Right cardiac atrium (tissue), 5 donors: ENCODE measurements around the gene TSPAN4. TPM values are rescaled to one million over a fixed set of nuclear protein-coding genes. Genes with fewer than 3 reads are reported as not detected.

Experiments
- ATAC-seq, 2 donors: fragments of 200-7000 bp; cut with Tn5 transposase; one replicate each; pipeline versions ENCODE4 v1.8.0 to v1.9.1; 2020; ENCODE audit warnings: moderate library complexity in 2 of 2, mild to moderate bottlenecking in 1 of 2
- DNase-seq, 3 donors: peaks; one replicate each; pipeline ENCODE4 v3.0.0-alpha.2; 2020
- H3K27ac ChIP-seq: one replicate; pipeline ENCODE4 v1.5.1; 2013; ENCODE audit warnings: mild to moderate bottlenecking, low read length, control low read depth, moderate library complexity
- H3K27me3 ChIP-seq: one replicate; pipeline ENCODE4 v1.6.1; 2013; ENCODE audit not compliant: control insufficient read depth, insufficient read depth
- H3K4me1 ChIP-seq: one replicate; pipeline ENCODE4 v1.6.1; 2013; ENCODE audit warnings: low read length; ENCODE audit not compliant: control insufficient read depth, insufficient read depth
- H3K4me3 ChIP-seq: one replicate; pipeline ENCODE4 v1.5.1; 2013; ENCODE audit warnings: low read length, control low read depth
- H3K9me3 ChIP-seq: one replicate; pipeline ENCODE4 v1.6.1; 2013; ENCODE audit warnings: low read length; ENCODE audit not compliant: control insufficient read depth
- WGBS: extraction: QIAGEN DNeasy Blood & Tissue Kit; methylation state at CpG from one replicate; pipeline ENCODE4 v1.1.7; 2013; 5-methylcytosine and 5-hydroxymethylcytosine counted together
- intact Hi-C, 4 donors: fragments of 100-400 bp; cut with DNase I; formaldehyde crosslinking; loops; one replicate each; pipeline versions ENCODE4 v1.11.0 to v1.14.0; 2022 to 2023
- polyA plus RNA-seq: library from polyadenylated mRNA; stranded (reverse); fragments of 200-250 nt; gene quantifications from one replicate; pipeline ENCODE4 v1.2.3, GENCODE V29; 2013
- total RNA-seq, 4 donors: library from RNA; stranded (reverse); fragmentation: NEBNext Ultra II Directional; extraction: Animal tissue kit (Norgen Biotek cat#: 25700); gene quantifications; one replicate each; pipeline ENCODE4 v1.2.1, GENCODE V29; 2021
- donor health status: healthy with polysubstance abuse.
- donor health status: DM: no; HTN: yes; CAD: no.
- donor health status: DM: no; HTN: no; CAD: no.
- donor health status: DM: no; HTN: yes; CAD: no; lungs with severe emphysema.
- donor health status: DM: yes; HTN: yes; CAD: no.

The TSPAN4 gene
- total and polyA plus RNA-seq, 5 donors, result 36.6 to 45.1 (median 40.7) TPM

- 25% methylated on average over 20 of the region's 20 CpGs for WGBS
- Histone ChIP-seq H3K4me3 (peak within 1 kb of the TSS; percentile 92), H3K27me3 (no peaks in the 10 kb centered on the region), H3K27ac (peak within 1 kb of the TSS; percentile 97), H3K9me3 (no peaks in the 10 kb centered on the region), H3K4me1 (peaks cover 7% of the 10 kb centered on the region)
- DNase-seq (peak in 1 of 3 donors; percentile 79), ATAC-seq (peak; percentile 1 to 3)
- intact Hi-C loops, result no loop called here
Observed at GRCh38 chr11:818396-819128, 24.1 kb upstream of the TSPAN4 start, which contains the start of gene PNPLA2. PNPLA2 (plus strand) TSS chr11:818914; CDS start chr11:819719, 805 bp downstream.

DNA sequence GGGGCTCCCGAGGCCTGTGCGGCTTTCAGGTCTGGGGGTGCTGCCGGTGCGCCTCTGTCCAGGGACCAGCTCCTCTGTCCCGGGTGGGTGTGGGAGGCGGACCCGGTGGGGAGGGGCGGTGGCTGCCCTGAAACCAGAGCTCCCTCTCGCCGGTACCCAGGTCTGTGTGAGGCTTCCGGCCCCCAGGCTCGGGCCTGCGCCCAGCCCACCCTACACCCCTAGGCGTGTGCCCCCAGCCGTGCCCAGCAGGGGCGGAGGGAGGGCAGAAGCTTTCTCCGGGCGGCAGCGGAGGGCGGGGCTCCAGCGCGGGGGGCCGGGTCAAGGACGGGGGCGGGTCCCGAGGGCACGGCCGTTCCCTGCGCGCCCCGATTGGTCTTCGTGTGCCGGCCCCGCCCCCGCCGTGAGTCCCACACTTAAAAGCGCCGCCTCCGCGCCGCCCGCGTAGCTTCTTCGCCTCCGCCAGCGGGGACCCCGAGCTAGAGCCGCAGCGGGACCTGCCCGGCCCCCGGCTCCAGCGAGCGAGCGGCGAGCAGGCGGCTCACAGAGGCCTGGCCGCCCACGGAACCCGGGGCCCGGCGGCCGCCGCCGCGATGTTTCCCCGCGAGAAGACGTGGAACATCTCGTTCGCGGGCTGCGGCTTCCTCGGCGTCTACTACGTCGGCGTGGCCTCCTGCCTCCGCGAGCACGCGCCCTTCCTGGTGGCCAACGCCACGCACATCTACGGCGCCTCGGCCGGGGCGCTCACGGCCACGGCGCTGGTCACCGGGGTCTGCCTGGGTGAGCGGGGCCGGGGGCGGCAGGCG is 23.3 kb upstream of the TSPAN4 start:
- intact Hi-C loops, result no loop called here
- peaks cover 7% of the 10 kb centered on the region for H3K4me1 ChIP-seq
- under 1% methylated on average over 96 of the region's 96 CpGs for WGBS
- H3K27ac ChIP-seq, result peak overlapping the region; percentile 97
- ATAC-seq, result peak; percentile 83 to 89
- peak; percentile 94 to 98 (median 97) for DNase-seq
- H3K27me3 ChIP-seq, result no peaks in the 10 kb centered on the region
- H3K4me3 ChIP-seq, result peak overlapping the region; percentile 92
- no peaks in the 10 kb centered on the region for H3K9me3 ChIP-seq

- Histone ChIP-seq H3K4me1 (peaks cover 7% of the 10 kb centered on the region), H3K4me3 (peak overlapping the region; percentile 92), H3K27me3 (no peaks in the 10 kb centered on the region), H3K9me3 (no peaks in the 10 kb centered on the region), H3K27ac (peak overlapping the region; percentile 97)
- 2% methylated on average over 47 of the region's 47 CpGs for WGBS
- DNase-seq (peak; percentile 87 to 95 (median 95)), ATAC-seq (peak; percentile 50 to 57)
- intact Hi-C loops, result no loop called here
Observed at GRCh38 chr11:819943-820649, 22.6 kb upstream of the TSPAN4 start.

DNA sequence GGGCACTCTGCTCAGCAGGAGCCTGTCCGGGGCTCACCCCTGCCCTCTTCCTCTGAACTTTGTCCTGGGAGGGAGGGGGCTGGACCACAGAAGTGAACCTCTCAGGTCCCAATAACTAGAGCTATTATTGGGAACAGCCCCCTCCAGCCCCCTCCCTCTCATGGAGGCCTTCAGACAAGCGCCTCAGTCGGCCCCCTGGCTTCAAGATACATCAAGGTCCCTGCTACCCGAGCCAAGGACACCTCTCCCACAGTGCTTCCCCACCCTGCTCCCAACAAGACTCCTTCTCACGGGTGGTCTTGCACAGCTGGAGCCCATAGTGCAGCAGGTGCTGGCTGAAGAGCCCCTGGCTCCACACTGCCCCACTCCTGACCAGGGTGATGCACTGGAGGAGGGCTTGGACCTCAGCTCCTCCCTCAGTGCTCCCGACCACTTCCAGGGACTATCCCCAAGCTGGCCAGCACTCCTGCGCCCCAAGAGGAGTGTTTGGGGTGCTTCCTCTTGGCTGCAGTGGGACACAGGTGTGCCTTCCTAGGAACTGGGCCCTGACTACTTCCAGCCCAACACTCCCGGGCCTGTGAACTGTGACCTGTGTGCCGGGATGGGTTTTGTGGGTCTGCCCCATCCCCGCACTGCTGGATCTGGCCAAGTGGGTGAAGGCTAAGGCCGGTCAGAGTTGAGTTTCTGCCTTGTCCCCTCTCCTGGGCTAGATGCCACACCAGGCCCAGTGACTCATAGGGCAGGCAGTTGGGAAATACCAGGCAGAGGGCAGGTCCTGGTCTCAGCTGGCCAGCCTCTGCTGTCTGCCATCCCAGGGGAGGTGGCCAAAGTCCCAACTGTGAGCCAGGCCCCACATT is 21.8 kb upstream of the TSPAN4 start:
- Histone ChIP-seq H3K9me3 (no peaks in the 10 kb centered on the region), H3K4me1 (peaks cover 7% of the 10 kb centered on the region), H3K4me3 (peak overlapping the region; percentile 92), H3K27me3 (no peaks in the 10 kb centered on the region), H3K27ac (peak overlapping the region; percentile 97)
- ATAC-seq (peak; percentile 27 to 49), DNase-seq (peak; percentile 81 to 88 (median 84))
- WGBS, result 51% methylated on average over 11 of the region's 11 CpGs
- intact Hi-C loops, result no loop called here

DNA sequence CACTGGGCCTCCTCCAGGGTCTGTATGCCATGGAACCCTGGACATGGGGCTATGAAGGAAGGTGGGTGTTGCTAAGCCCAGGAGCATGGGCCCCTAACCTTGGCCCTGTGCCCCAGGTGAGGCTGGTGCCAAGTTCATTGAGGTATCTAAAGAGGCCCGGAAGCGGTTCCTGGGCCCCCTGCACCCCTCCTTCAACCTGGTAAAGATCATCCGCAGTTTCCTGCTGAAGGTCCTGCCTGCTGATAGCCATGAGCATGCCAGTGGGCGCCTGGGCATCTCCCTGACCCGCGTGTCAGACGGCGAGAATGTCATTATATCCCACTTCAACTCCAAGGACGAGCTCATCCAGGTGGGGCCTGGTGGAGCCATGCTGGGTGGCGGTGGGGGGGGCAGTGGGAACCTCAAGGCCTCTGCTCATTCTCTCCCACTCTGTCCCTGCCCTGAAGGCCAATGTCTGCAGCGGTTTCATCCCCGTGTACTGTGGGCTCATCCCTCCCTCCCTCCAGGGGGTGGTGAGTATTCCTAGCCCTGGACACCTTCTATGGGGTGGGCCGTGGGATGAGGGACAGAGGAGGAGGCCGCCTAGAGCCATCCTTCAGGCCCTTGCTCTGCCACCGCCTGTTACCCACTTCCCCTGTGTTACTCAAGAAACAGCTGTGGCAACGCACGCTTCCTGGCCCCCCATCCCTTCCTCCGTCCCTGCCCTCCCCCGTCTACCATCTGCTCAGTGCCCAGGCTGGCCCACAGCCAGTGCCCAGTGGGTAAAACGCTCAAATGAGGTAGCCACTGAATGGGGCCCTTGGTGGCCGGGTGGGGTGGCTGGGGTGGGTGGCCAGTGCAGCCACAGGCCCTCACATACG is 20.9 kb upstream of the TSPAN4 start:
- Histone ChIP-seq H3K27me3 (no peaks in the 10 kb centered on the region), H3K4me3 (no peak overlapping the region), H3K27ac (peak overlapping the region; percentile 44), H3K9me3 (no peaks in the 10 kb centered on the region), H3K4me1 (peaks cover 7% of the 10 kb centered on the region)
- intact Hi-C loops, result no loop called here
- ATAC-seq (no peak), DNase-seq (peak in 2 of 3 donors; percentile 76 to 77)
- WGBS, result 70% methylated on average over 22 of the region's 22 CpGs

GRCh38 chr11:823441-824291 is 19.0 kb upstream of the TSPAN4 start:
- Histone ChIP-seq H3K4me3 (no peak overlapping the region), H3K27ac (no peak overlapping the region), H3K4me1 (peaks cover 7% of the 10 kb centered on the region), H3K27me3 (no peaks in the 10 kb centered on the region), H3K9me3 (no peaks in the 10 kb centered on the region)
- intact Hi-C loops, result no loop called here
- no peak for ATAC-seq
- DNase-seq, result peak in 1 of 3 donors; percentile 62
- 88% methylated on average over 53 of the region's 53 CpGs for WGBS

DNA sequence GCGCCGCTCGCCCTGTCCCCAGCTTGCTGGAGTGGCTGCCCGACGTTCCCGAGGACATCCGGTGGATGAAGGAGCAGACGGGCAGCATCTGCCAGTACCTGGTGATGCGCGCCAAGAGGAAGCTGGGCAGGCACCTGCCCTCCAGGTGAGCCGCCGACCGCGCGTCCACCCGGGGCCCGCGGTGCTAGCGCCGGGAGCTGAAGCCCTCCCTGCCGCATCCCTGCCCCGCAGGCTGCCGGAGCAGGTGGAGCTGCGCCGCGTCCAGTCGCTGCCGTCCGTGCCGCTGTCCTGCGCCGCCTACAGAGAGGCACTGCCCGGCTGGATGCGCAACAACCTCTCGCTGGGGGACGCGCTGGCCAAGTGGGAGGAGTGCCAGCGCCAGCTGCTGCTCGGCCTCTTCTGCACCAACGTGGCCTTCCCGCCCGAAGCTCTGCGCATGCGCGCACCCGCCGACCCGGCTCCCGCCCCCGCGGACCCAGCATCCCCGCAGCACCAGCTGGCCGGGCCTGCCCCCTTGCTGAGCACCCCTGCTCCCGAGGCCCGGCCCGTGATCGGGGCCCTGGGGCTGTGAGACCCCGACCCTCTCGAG is 18.3 kb upstream of the TSPAN4 start:
- intact Hi-C loops, result no loop called here
- Histone ChIP-seq H3K4me3 (no peak overlapping the region), H3K27me3 (no peaks in the 10 kb centered on the region), H3K27ac (no peak overlapping the region), H3K9me3 (no peaks in the 10 kb centered on the region), H3K4me1 (peaks cover 7% of the 10 kb centered on the region)
- no peak for ATAC-seq
- 84% methylated on average over 59 of the region's 59 CpGs for WGBS
- DNase-seq, result peak in 1 of 3 donors; percentile 66

DNA sequence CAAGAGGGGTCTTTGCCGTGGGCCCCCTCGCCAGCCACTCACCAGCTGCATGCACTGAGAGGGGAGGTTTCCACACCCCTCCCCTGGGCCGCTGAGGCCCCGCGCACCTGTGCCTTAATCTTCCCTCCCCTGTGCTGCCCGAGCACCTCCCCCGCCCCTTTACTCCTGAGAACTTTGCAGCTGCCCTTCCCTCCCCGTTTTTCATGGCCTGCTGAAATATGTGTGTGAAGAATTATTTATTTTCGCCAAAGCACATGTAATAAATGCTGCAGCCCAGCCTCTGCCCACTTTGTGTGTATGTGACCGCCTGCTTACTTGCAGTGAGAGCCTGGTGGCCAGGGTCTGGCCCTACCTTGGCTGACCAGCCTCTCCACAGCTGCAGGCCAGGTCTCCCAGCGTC is 17.7 kb upstream of the TSPAN4 start:
- no peak for DNase-seq
- H3K4me3 ChIP-seq, result no peak overlapping the region
- WGBS, result 87% methylated on average over 11 of the region's 11 CpGs
- H3K27me3 ChIP-seq, result no peaks in the 10 kb centered on the region
- intact Hi-C loops, result no loop called here
- no peaks in the 10 kb centered on the region for H3K9me3 ChIP-seq
- ATAC-seq, result no peak
- peaks cover 10% of the 10 kb centered on the region for H3K4me1 ChIP-seq
- no peak overlapping the region for H3K27ac ChIP-seq
